HG02943 (cell line): Measurements from ENCODE around the gene H2BK1.

ENCODE experiments used
- ATAC-seq: cut with Tn5 transposase; IDR thresholded peaks from one replicate; pipeline ENCODE4 v1.9.1; 2021; ENCODE audit warnings: mild to moderate bottlenecking, low read depth, moderate library complexity; ENCODE audit not compliant: unreplicated experiment

H2BK1 gene

GRCh38 chr7:151181011-151181431 is 29.3 kb downstream of the H2BK1 start:
- ATAC-seq, result no peak

- ATAC-seq, result no peak
Measured at GRCh38 chr7:151179946-151180345, 30.3 kb downstream of the H2BK1 start.

- no peak for ATAC-seq
Measured at GRCh38 chr7:151179287-151179860, 30.9 kb downstream of the H2BK1 start.

GRCh38 chr7:151178831-151179230 is 31.5 kb downstream of the H2BK1 start:
- ATAC-seq, result no peak

- ATAC-seq, result no peak
Measured at GRCh38 chr7:151178236-151178635, 32.1 kb downstream of the H2BK1 start.

- no peak for ATAC-seq
Measured at GRCh38 chr7:151177310-151177709, 33.0 kb downstream of the H2BK1 start.

- ATAC-seq, result no peak
Measured at GRCh38 chr7:151176401-151176800, 33.9 kb downstream of the H2BK1 start.

GRCh38 chr7:151175793-151176311 is 34.4 kb downstream of the H2BK1 start:
- ATAC-seq, result no peak

- ATAC-seq, result no peak
Measured at GRCh38 chr7:151175047-151175792, 35.1 kb downstream of the H2BK1 start.

- no peak for ATAC-seq
Measured at GRCh38 chr7:151174246-151175046, 35.8 kb downstream of the H2BK1 start.

- ATAC-seq, result no peak
Measured at GRCh38 chr7:151173386-151174245, 36.7 kb downstream of the H2BK1 start.

GRCh38 chr7:151172273-151173141 is 37.8 kb downstream of the H2BK1 start:
- peak; percentile 74 for ATAC-seq

- ATAC-seq, result no peak
Measured at GRCh38 chr7:151168787-151169162, 41.5 kb downstream of the H2BK1 start.

GRCh38 chr7:151168003-151168786 is 42.1 kb downstream of the H2BK1 start:
- ATAC-seq, result no peak

- no peak for ATAC-seq
Measured at GRCh38 chr7:151167197-151167961, 42.9 kb downstream of the H2BK1 start, which contains the start of gene GBX1. Gene GBX1, minus strand, starts transcription at chr7:151167694. Its CDS starts 146 bp downstream, at chr7:151167548.

GRCh38 chr7:151166629-151167196 is 43.6 kb downstream of the H2BK1 start:
- no peak for ATAC-seq

- no peak for ATAC-seq
Measured at GRCh38 chr7:151161757-151162156, 48.5 kb downstream of the H2BK1 start.
